Activated CD8-positive, alpha-beta memory T cell treated with anti-CD3 and anti-CD28 coated beads, Interleukin-2, amount 50 U/mL, for 4 hours (primary cell): ENCODE measurements around the gene SCIMP.
"Not testable (repeated sequence)": the region's sequence is repeated elsewhere in the genome, so short reads cannot be mapped to it uniquely, and the experiment has no call there.

Experiments used
- DNase-seq: peaks from one replicate; pipeline ENCODE4 v3.0.0-alpha.2; 2020

The SCIMP gene

GRCh38 chr17:5182597-5183409 is 51.9 kb downstream of the SCIMP start:
- no peak for DNase-seq

GRCh38 chr17:5181509-5182305 is 53.0 kb downstream of the SCIMP start:
- DNase-seq, result no peak

- DNase-seq, result no peak
Measured at GRCh38 chr17:5179003-5179402, 55.7 kb downstream of the SCIMP start.

- not testable (repeated sequence) for DNase-seq
Measured at GRCh38 chr17:5175027-5175426, 59.6 kb downstream of the SCIMP start.

GRCh38 chr17:5165791-5166564 is 68.7 kb downstream of the SCIMP start:
- not testable (repeated sequence) for DNase-seq

- DNase-seq, result no peak
Measured at GRCh38 chr17:5164436-5164835, 70.2 kb downstream of the SCIMP start.

GRCh38 chr17:5161793-5162192 is 72.9 kb downstream of the SCIMP start:
- DNase-seq, result not testable (repeated sequence)

GRCh38 chr17:5160702-5161101 is 74.0 kb downstream of the SCIMP start:
- not testable (repeated sequence) for DNase-seq
